MCF 10A (cell line): ENCODE results near the gene MTX1. TPM values are rescaled to one million over a fixed set of nuclear protein-coding genes. Genes with fewer than 3 reads are reported as not detected.
"Not testable (repeated sequence)": the region's sequence is repeated elsewhere in the genome, so short reads cannot be mapped to it uniquely, and the experiment has no call there.

Experiments
- BruUV-seq: library from RNA; stranded (reverse); fragments of 400-500 nt; replicated peaks from 2 replicates; lab custom pipeline; 2021; lab: Mats Ljungman, UMichigan
- CTCF ChIA-PET: fragments of 300-600 bp; sonication (Branson Sonifier 250); formaldehyde crosslinking; extraction: SDS; loops from one replicate; lab custom pipeline; 2021; ENCODE audit warnings: antibody characterized with exemption, inconsistent platforms; lab: Yijun Ruan, JAX
- POLR2A ChIA-PET: fragments of 300-600, 350-650 bp; sonication (Branson Sonifier 250); formaldehyde crosslinking; extraction: SDS; loops from one replicate; lab custom pipeline; 2020; ENCODE audit warnings: antibody characterized with exemption, inconsistent platforms; lab: Yijun Ruan, JAX
- DNase-seq: peaks from one replicate; pipeline ENCODE4 v3.0.0-alpha.2; 2018; ENCODE audit not compliant: unreplicated experiment
- H3K27ac Mint-ChIP-seq: one replicate; pipeline ENCODE4 v1.8.0; 2022; ENCODE audit warnings: mild to moderate bottlenecking, low read depth, mixed read lengths; ENCODE audit not compliant: unreplicated experiment
- H3K27me3 Mint-ChIP-seq: one replicate; pipeline ENCODE4 v1.8.0; 2022; ENCODE audit warnings: mixed read lengths; ENCODE audit not compliant: insufficient read depth, unreplicated experiment
- H3K36me3 Mint-ChIP-seq: one replicate; pipeline ENCODE4 v1.8.0; 2022; ENCODE audit warnings: mild to moderate bottlenecking, moderate library complexity, mixed read lengths; ENCODE audit not compliant: insufficient read depth, unreplicated experiment
- H3K4me1 Mint-ChIP-seq: one replicate; pipeline ENCODE4 v1.8.0; 2022; ENCODE audit warnings: mixed read lengths; ENCODE audit not compliant: insufficient read depth, unreplicated experiment
- H3K4me3 Mint-ChIP-seq: one replicate; pipeline ENCODE4 v1.8.0; 2022; ENCODE audit warnings: mild to moderate bottlenecking, moderate library complexity, mixed read lengths; ENCODE audit not compliant: unreplicated experiment
- H3K9me3 Mint-ChIP-seq: one replicate; pipeline ENCODE4 v1.8.0; 2022; ENCODE audit warnings: mixed read lengths; ENCODE audit not compliant: unreplicated experiment
- intact Hi-C: fragments of 100-400 bp; cut with micrococcal nuclease; formaldehyde crosslinking; loops from 2 replicates; pipeline ENCODE4 v1.14.1; 2022
- total RNA-seq: library from RNA; stranded (reverse); gene quantifications from 2 replicates; pipeline ENCODE4 v1.2.3, GENCODE V29; 2022
- TF ChIP-seq, protein P1 (sequence below): fragments of 200-600 bp; IDR thresholded peaks from one replicate; pipeline ENCODE4 v1.8.0; 2022; ENCODE audit warnings: antibody characterized with exemption, mild to moderate bottlenecking; ENCODE audit not compliant: unreplicated experiment

Gene MTX1
- total RNA-seq, 1 experiment from 2014 or later = 67.4 TPM

GRCh38 chr1:155186794-155187455 lies 21.6 kb upstream of the MTX1 start:
- peak overlapping the region; percentile 81 for H3K27ac Mint-ChIP-seq
- no peaks in the 10 kb centered on the region for H3K27me3 Mint-ChIP-seq
- intact Hi-C loops = no loop called here
- H3K9me3 Mint-ChIP-seq = no peaks in the 10 kb centered on the region
- TF ChIP-seq, protein P1, sequence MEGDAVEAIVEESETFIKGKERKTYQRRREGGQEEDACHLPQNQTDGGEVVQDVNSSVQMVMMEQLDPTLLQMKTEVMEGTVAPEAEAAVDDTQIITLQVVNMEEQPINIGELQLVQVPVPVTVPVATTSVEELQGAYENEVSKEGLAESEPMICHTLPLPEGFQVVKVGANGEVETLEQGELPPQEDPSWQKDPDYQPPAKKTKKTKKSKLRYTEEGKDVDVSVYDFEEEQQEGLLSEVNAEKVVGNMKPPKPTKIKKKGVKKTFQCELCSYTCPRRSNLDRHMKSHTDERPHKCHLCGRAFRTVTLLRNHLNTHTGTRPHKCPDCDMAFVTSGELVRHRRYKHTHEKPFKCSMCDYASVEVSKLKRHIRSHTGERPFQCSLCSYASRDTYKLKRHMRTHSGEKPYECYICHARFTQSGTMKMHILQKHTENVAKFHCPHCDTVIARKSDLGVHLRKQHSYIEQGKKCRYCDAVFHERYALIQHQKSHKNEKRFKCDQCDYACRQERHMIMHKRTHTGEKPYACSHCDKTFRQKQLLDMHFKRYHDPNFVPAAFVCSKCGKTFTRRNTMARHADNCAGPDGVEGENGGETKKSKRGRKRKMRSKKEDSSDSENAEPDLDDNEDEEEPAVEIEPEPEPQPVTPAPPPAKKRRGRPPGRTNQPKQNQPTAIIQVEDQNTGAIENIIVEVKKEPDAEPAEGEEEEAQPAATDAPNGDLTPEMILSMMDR = no peak
- peaks cover 37% of the 10 kb centered on the region for H3K36me3 Mint-ChIP-seq
- H3K4me3 Mint-ChIP-seq = peak overlapping the region; percentile 47
- CTCF ChIA-PET = interaction anchor here (1.0 to 2.7 kb wide), 4 partner anchors 10 to 14 kb away, joined by 4 to 18 read pairs (median 8); partner anchors contain the start of gene KRTCAP2
- no peak for DNase-seq
- BruUV-seq = no TSS peak
- POLR2A ChIA-PET = interaction anchor here (0.7 to 15.7 kb wide), 2 partner anchors 8 to 1220 kb away, joined by 3 to 215 read pairs; no protein-coding TSS in a partner anchor
- peaks cover 23% of the 10 kb centered on the region for H3K4me1 Mint-ChIP-seq

DNA sequence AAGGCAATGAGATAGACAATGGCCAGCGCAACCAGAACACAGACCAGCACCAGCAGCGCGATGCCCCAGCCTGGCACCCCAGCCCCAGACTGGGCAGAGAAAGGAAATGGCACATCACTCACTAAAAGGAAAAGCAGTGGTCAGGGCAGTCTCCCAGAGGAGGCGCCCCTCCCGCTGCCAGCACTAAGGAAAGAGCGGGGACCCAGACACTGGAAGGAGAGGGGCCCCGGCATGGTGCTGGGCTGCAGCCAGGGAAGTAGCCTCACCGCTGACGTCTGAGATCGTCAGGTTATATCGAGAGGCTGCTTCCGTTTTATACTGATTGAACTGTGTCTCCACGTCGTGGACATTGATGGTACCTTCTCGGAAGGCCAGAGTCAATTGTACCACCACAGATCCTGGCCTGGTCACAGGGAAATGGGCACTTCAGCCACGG lies 21.0 kb upstream of the MTX1 start:
- ChIA-PET POLR2A (interaction anchor here (15.7 kb wide), 1 partner anchor 7 kb away, joined by 215 read pairs; no protein-coding TSS in a partner anchor), CTCF (interaction anchor here (0.6 to 1.5 kb wide), 3 partner anchors 10 to 257 kb away, joined by 3 to 5 read pairs (median 4); no protein-coding TSS in a partner anchor)
- Mint-ChIP-seq H3K36me3 (peaks cover 40% of the 10 kb centered on the region), H3K9me3 (no peaks in the 10 kb centered on the region), H3K4me1 (peaks cover 28% of the 10 kb centered on the region), H3K27me3 (no peaks in the 10 kb centered on the region), H3K4me3 (peak overlapping the region; percentile 47), H3K27ac (peak overlapping the region; percentile 81)
- BruUV-seq = no TSS peak
- TF ChIP-seq, protein P1 = no peak
- intact Hi-C loops = no loop called here
- DNase-seq = no peak

- BruUV-seq = no TSS peak
- CTCF ChIA-PET = interaction anchor here (0.6 to 1.5 kb wide), 4 partner anchors 11 to 256 kb away, joined by 3 to 5 read pairs (median 4); no protein-coding TSS in a partner anchor
- peak overlapping the region; percentile 59 for H3K4me3 Mint-ChIP-seq
- DNase-seq = no peak
- H3K9me3 Mint-ChIP-seq = no peaks in the 10 kb centered on the region
- no peaks in the 10 kb centered on the region for H3K27me3 Mint-ChIP-seq
- peaks cover 35% of the 10 kb centered on the region for H3K4me1 Mint-ChIP-seq
- intact Hi-C loops = no loop called here
- H3K36me3 Mint-ChIP-seq = peaks cover 36% of the 10 kb centered on the region
- H3K27ac Mint-ChIP-seq = peak overlapping the region; percentile 81
- TF ChIP-seq, protein P1 = no peak
- POLR2A ChIA-PET = no interaction called here
Measured at GRCh38 chr1:155188268-155188667, 20.2 kb upstream of the MTX1 start.

- peaks cover 46% of the 10 kb centered on the region for H3K4me1 Mint-ChIP-seq
- BruUV-seq, H3K27me3 Mint-ChIP-seq, H3K9me3 Mint-ChIP-seq, CTCF ChIA-PET, H3K4me3 Mint-ChIP-seq, DNase-seq, POLR2A ChIA-PET, H3K27ac Mint-ChIP-seq: not testable (repeated sequence)
- H3K36me3 Mint-ChIP-seq = peaks cover 43% of the 10 kb centered on the region
- intact Hi-C loops = loop anchor here (5.0 kb wide), 1 partner anchor 37 kb away; no protein-coding TSS in a partner anchor
Measured at GRCh38 chr1:155189926-155190325, 18.6 kb upstream of the MTX1 start.
